Measurements from ENCODE around the gene BPIFB6. TPM values are rescaled to one million over a fixed set of nuclear protein-coding genes. Genes with fewer than 3 reads are reported as not detected.

BPIFB6 gene
- total and polyA plus RNA-seq, 3 donors from 2014 or later, result 0.24 TPM; not detected in 2

DNA sequence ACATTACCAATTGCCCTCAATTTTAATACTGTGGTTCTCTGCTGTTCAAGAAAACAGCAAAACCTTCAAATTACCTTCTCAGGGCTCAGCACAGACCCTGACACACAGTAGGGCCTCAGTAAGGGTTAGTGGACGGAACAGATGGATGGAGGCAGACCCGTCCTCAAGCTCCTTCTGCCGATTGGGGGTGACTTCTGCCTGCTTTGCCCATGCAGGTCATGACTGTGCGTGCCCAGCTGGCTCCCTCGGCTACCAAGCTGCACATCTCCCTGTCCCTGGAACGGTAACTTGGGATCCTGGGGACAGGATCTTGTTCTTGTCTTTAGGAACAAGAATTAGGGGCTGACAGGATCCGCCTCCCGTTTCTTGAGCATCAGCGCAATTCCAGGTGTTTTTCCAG is 38.2 kb downstream of the BPIFB6 start:
- 82 to 92% methylated on average over 9 of the region's 9 CpGs for WGBS, 2 donors
- no peaks in the 10 kb centered on the region for H3K9me3 ChIP-seq
- no peaks in the 10 kb centered on the region for H3K4me1 ChIP-seq
- H3K4me3 ChIP-seq, result no peak overlapping the region
- no peaks in the 10 kb centered on the region for H3K36me3 ChIP-seq (ENCODE audit: low read depth, missing control alignments)
- TF ChIP-seq, protein P1, sequence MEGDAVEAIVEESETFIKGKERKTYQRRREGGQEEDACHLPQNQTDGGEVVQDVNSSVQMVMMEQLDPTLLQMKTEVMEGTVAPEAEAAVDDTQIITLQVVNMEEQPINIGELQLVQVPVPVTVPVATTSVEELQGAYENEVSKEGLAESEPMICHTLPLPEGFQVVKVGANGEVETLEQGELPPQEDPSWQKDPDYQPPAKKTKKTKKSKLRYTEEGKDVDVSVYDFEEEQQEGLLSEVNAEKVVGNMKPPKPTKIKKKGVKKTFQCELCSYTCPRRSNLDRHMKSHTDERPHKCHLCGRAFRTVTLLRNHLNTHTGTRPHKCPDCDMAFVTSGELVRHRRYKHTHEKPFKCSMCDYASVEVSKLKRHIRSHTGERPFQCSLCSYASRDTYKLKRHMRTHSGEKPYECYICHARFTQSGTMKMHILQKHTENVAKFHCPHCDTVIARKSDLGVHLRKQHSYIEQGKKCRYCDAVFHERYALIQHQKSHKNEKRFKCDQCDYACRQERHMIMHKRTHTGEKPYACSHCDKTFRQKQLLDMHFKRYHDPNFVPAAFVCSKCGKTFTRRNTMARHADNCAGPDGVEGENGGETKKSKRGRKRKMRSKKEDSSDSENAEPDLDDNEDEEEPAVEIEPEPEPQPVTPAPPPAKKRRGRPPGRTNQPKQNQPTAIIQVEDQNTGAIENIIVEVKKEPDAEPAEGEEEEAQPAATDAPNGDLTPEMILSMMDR (IDR thresholded peaks at IDR 0.05), result no peak
- TF ChIP-seq POLR2A (IDR thresholded peaks at IDR 0.05), result no peak
- DNase-seq, result no peak
- intact Hi-C loops (cut with DNase I; ENCODE audit: low total_unique reads), result no loop called here
- no peak overlapping the region for H3K27ac ChIP-seq
- no peaks in the 10 kb centered on the region for H3K27me3 ChIP-seq

DNA sequence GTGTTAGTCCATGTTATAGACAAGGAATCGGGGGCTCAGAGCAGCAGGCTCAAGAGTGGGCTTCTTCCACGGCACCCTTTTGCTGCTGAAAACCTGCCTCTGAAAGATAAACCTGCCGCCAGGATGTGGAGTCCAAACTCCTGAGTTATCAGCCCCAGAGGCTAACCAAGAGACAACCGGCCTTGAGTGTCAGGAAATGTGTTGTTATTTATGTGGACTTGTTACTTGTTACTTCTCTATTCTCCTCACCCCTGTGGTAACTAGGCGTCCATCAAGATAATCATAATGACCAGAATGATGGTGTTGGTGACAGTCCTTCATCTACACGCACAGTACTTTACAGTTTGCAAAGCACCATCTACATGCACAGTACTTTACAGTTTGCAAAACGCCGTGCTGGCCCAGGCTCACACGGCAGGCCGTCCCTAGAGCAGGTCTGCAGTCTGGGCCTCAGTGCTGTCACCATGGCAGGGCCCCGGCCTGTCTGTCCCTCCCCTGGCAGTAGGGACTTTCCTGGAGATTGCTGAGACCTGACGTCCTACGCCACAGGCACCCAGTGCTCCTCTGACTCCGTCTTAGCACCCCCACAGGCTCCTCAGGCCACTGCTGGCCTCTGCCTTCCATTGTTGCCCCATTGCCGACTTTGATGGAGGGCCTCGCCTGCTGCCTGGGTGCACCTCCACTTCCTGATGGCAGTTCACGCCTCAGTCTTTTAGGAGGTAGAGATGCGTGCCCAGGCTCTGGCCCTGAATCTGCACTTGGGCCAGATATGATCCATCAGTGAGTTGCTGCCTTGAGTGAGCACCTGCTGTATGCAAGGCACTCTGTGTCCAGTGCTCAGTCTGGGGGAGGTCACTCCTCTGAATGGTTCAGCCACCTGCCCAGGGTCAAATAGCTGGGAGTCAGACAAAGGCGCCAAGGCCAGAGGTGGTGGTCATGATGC is 38.9 kb downstream of the BPIFB6 start:
- H3K4me1 ChIP-seq, result no peaks in the 10 kb centered on the region
- no peaks in the 10 kb centered on the region for H3K27me3 ChIP-seq
- TF ChIP-seq, protein P1 (IDR thresholded peaks at IDR 0.05), result no peak
- no peak for TF ChIP-seq POLR2A (IDR thresholded peaks at IDR 0.05)
- 80 to 85% methylated on average over 15 to 19 of the region's 19 CpGs for WGBS, 2 donors
- H3K4me3 ChIP-seq, result no peak overlapping the region
- no peak overlapping the region for H3K27ac ChIP-seq
- H3K36me3 ChIP-seq (ENCODE audit: low read depth, missing control alignments), result no peaks in the 10 kb centered on the region
- no peaks in the 10 kb centered on the region for H3K9me3 ChIP-seq
- DNase-seq, result no peak
- intact Hi-C loops (cut with DNase I; ENCODE audit: low total_unique reads), result no loop called here

DNA sequence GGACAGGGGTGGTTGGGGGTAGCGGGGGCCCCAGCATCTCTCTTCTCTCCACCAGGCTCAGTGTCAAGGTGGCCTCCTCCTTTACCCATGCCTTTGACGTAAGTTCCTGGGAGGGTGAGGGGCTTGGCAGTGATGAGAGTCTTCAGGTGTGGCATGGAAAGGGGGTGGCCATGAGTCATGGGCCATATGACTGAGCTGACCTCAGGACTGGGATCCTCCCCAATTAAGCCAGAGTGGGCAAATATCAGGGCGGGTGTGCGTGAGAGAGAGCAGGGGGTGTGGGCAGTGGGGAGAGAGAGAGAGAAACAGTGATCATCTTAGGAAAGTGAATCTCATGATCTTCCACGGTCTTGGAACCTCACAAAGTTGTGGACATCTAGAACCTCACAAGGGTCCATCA is 39.8 kb downstream of the BPIFB6 start:
- H3K9me3 ChIP-seq, result no peaks in the 10 kb centered on the region
- no peaks in the 10 kb centered on the region for H3K36me3 ChIP-seq (ENCODE audit: low read depth, missing control alignments)
- DNase-seq, result no peak
- no peaks in the 10 kb centered on the region for H3K4me1 ChIP-seq
- no peak overlapping the region for H3K4me3 ChIP-seq
- no peak overlapping the region for H3K27ac ChIP-seq
- no peaks in the 10 kb centered on the region for H3K27me3 ChIP-seq
- intact Hi-C loops (cut with DNase I; ENCODE audit: low total_unique reads), result no loop called here
- no peak for TF ChIP-seq POLR2A (IDR thresholded peaks at IDR 0.05)
- TF ChIP-seq, protein P1 (IDR thresholded peaks at IDR 0.05), result no peak
- 80 to 84% methylated on average over 5 of the region's 5 CpGs for WGBS, 2 donors

DNA sequence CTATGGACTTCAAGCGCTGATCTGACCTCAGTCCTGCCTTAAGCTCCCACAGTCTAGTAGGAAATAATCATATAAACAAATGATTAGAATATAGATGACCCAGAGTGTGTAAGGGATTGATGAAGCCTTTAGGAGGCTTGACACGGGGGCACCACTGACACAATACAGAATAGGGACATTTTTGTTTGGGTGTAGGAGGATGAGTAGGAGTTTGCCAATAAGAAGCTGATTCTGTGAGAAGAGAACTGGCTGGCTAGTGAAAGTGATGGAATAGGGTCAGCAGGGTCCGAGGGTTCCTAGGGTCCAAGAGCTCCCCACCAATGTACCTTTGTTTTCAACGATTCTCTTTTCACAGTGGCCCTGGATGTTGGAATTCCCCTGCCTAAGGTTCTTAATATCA is 40.9 kb downstream of the BPIFB6 start:
- TF ChIP-seq POLR2A (IDR thresholded peaks at IDR 0.05), result no peak
- TF ChIP-seq, protein P1 (IDR thresholded peaks at IDR 0.05), result no peak
- 88 to 96% methylated on average over 4 of the region's 4 CpGs for WGBS, 2 donors
- Histone ChIP-seq H3K27me3 (no peaks in the 10 kb centered on the region), H3K27ac (no peak overlapping the region), H3K4me1 (no peaks in the 10 kb centered on the region), H3K4me3 (no peak overlapping the region), H3K9me3 (no peaks in the 10 kb centered on the region), H3K36me3 (ENCODE audit: low read depth, missing control alignments) (no peaks in the 10 kb centered on the region)
- intact Hi-C loops (cut with DNase I; ENCODE audit: low total_unique reads), result no loop called here
- DNase-seq, result no peak
